WTC11 (cell line): ENCODE measurements around the gene NOTCH4. TPM values are rescaled to one million over a fixed set of nuclear protein-coding genes. Genes with fewer than 3 reads are reported as not detected.

Experiments
- ATAC-seq: fragments of 200-7000 bp; cut with Tn5 transposase; 2 replicates; pipeline ENCODE4 v1.10.0; 2021; ENCODE audit warnings: mild to moderate bottlenecking, moderate library complexity
- Bru-seq: library from RNA; stranded (reverse); fragments of 400-500 nt; gene quantifications from one replicate; lab custom pipeline; 2021; lab: Mats Ljungman, UMichigan
- CTCF ChIA-PET: fragments of 300-600 bp; sonication (Branson Sonifier 250); formaldehyde crosslinking; loops from one replicate; lab custom pipeline; 2021; ENCODE audit warnings: antibody characterized with exemption; lab: Charles Lee
- POLR2A ChIA-PET: fragments of 350-600 bp; sonication (Branson Sonifier 250); formaldehyde crosslinking; loops from one replicate; lab custom pipeline; 2021; ENCODE audit warnings: antibody characterized with exemption; lab: Charles Lee
- DNase-seq: peaks from one replicate; pipeline ENCODE4 v3.0.0; 2021; ENCODE audit warnings: low spot score
- H3K27ac Mint-ChIP-seq: 2 replicates; pipeline ENCODE4 v1.8.0; 2021; ENCODE audit warnings: mixed read lengths
- H3K27me3 Mint-ChIP-seq: 2 replicates; pipeline ENCODE4 v1.8.0; 2021; ENCODE audit warnings: low read depth, mild to moderate bottlenecking, moderate library complexity, mixed read lengths
- H3K36me3 Mint-ChIP-seq: 2 replicates; pipeline ENCODE4 v1.8.0; 2021; ENCODE audit warnings: mixed read lengths
- H3K4me1 Mint-ChIP-seq: 2 replicates; pipeline ENCODE4 v1.8.0; 2022; ENCODE audit warnings: mixed read lengths
- H3K4me3 Mint-ChIP-seq: 2 replicates; pipeline ENCODE4 v1.8.0; 2021; ENCODE audit warnings: mild to moderate bottlenecking, moderate library complexity, mixed read lengths
- H3K9me3 Mint-ChIP-seq: 2 replicates; pipeline ENCODE4 v1.8.0; 2021; ENCODE audit warnings: mixed read lengths
- AFF4 ChIP-seq: sonication (generic); formaldehyde crosslinking; IDR thresholded peaks from 2 replicates; pipeline ENCODE4 v1.8.1; 2023; ENCODE audit warnings: mild to moderate bottlenecking, missing genetic modification reagents, borderline replicate concordance
- CTCF ChIP-seq: fragments of 200-600 bp; IDR thresholded peaks from 2 replicates; pipeline ENCODE4 v1.8.0; 2022; ENCODE audit warnings: antibody characterized with exemption
- E2F4 ChIP-seq: sonication (generic); formaldehyde crosslinking; IDR thresholded peaks from 2 replicates; pipeline ENCODE4 v1.8.1; 2022; ENCODE audit warnings: low read depth, mild to moderate bottlenecking, moderate library complexity, missing genetic modification reagents, borderline replicate concordance
- FOXP4 ChIP-seq: sonication (generic); formaldehyde crosslinking; IDR thresholded peaks from 2 replicates; pipeline ENCODE4 v1.8.0; 2022; ENCODE audit warnings: mild to moderate bottlenecking, missing genetic modification reagents
- IRF1 ChIP-seq: sonication (generic); formaldehyde crosslinking; IDR thresholded peaks from 2 replicates; pipeline ENCODE4 v1.8.0; 2023; ENCODE audit warnings: missing genetic modification reagents
- IRF2 ChIP-seq: sonication (generic); formaldehyde crosslinking; IDR thresholded peaks from 2 replicates; pipeline ENCODE4 v1.8.0; 2022; ENCODE audit warnings: low read depth, missing genetic modification reagents, borderline replicate concordance
- KAT7 ChIP-seq: sonication (generic); formaldehyde crosslinking; IDR thresholded peaks from 2 replicates; pipeline ENCODE4 v1.8.1; 2023; ENCODE audit warnings: missing genetic modification reagents, mild to moderate bottlenecking, borderline replicate concordance
- SP1 ChIP-seq: sonication (generic); formaldehyde crosslinking; conservative IDR thresholded peaks from 2 replicates; pipeline ENCODE4 v1.8.1; 2022; ENCODE audit warnings: missing genetic modification reagents
- TEAD1 ChIP-seq: sonication (generic); formaldehyde crosslinking; IDR thresholded peaks from 2 replicates; pipeline ENCODE4 v1.8.0; 2022; ENCODE audit warnings: mild to moderate bottlenecking, missing genetic modification reagents
- ZBTB21 ChIP-seq: sonication (generic); formaldehyde crosslinking; IDR thresholded peaks from 2 replicates; pipeline ENCODE4 v1.8.1; 2023; ENCODE audit warnings: mild to moderate bottlenecking, missing genetic modification reagents, borderline replicate concordance
- ZMAT4 ChIP-seq: fragments of 250-450 bp; sonication (Bioruptor Pico); IDR thresholded peaks from 2 replicates; pipeline ENCODE4 v1.9.0; 2021; ENCODE audit warnings: mild to moderate bottlenecking
- ZNF219 ChIP-seq: sonication (generic); formaldehyde crosslinking; IDR thresholded peaks from 2 replicates; pipeline ENCODE4 v1.8.0; 2023; ENCODE audit warnings: missing genetic modification reagents, mild to moderate bottlenecking, borderline replicate concordance
- ZNF317 ChIP-seq: sonication (generic); formaldehyde crosslinking; IDR thresholded peaks from 2 replicates; pipeline ENCODE4 v1.8.1; 2023; ENCODE audit warnings: low read depth, mild to moderate bottlenecking, moderate library complexity, missing genetic modification reagents, borderline replicate concordance
- long read RNA-seq, 3 experiments: library from RNA in 1 of 3; library from capped mRNA in 1 of 3; library from polyadenylated mRNA in 1 of 3; unstranded in 2 of 3; stranded (forward) in 1 of 3; transcript quantifications; one replicate each; pipeline ENCODE4 v2.0.0, GENCODE V29; 2021
- total RNA-seq: library from RNA; stranded (reverse); gene quantifications from 3 replicates; pipeline ENCODE4 v1.2.3, GENCODE V29; 2021

Gene NOTCH4
- total RNA-seq (2.4 to 2.6 TPM (median 2.6 TPM) in 3 replicates), Bru-seq, nascent RNA (percentile 30 among the genes with signal in this experiment)
- long read RNA-seq, experiment 1, partial matches to known transcripts, result 4 of 5 reads
- long read RNA-seq, experiment 1, other reads (novel, unspliced or antisense), result 1 of 5 reads
- long read RNA-seq, experiment 2, result 0 reads
- long read RNA-seq, experiment 3, result 0 reads

- no peak for ATAC-seq
Observed at GRCh38 chr6:32223258-32224235, at the start of gene NOTCH4. Gene NOTCH4, minus strand, starts transcription at chr6:32224067. Its CDS starts 139 bp downstream, at chr6:32223928.

More at GRCh38 chr6:32223258-32224235, at the start of gene NOTCH4:
- CTCF ChIA-PET, result interaction anchor here (0.6 kb wide), 1 partner anchor 14 kb away, joined by 4 read pairs; no protein-coding TSS in a partner anchor
- no peaks in the 10 kb centered on the region; the same call in 1 of the 2 replicates for H3K27me3 Mint-ChIP-seq
- H3K36me3 Mint-ChIP-seq, result no peaks in the 10 kb centered on the region
- POLR2A ChIA-PET, result interaction anchor here (0.6 kb wide), 1 partner anchor 13 kb away, joined by 4 read pairs; no protein-coding TSS in a partner anchor
- no peaks in the 10 kb centered on the region for H3K9me3 Mint-ChIP-seq
- H3K27ac Mint-ChIP-seq, result no peak within 1 kb of the TSS
- H3K4me1 Mint-ChIP-seq, result peaks cover 15% of the 10 kb centered on the region
- no peak within 1 kb of the TSS for H3K4me3 Mint-ChIP-seq
- no peak for DNase-seq
- no peak for TF ChIP-seq TEAD1
- TF ChIP-seq ZNF219 (CRISPR knock-in tag), result no peak
- TF ChIP-seq ZBTB21 (CRISPR knock-in tag), result no peak
- TF ChIP-seq KAT7 (CRISPR knock-in tag), result no peak
- TF ChIP-seq FOXP4, result no peak
- TF ChIP-seq IRF1 (CRISPR knock-in tag), result no peak
- TF ChIP-seq SP1, result no peak
- TF ChIP-seq E2F4 (CRISPR knock-in tag), result no peak
- no peak for TF ChIP-seq IRF2
- TF ChIP-seq AFF4 (CRISPR knock-in tag), result no peak
- no peak for TF ChIP-seq ZNF317
- TF ChIP-seq CTCF, result no peak
- TF ChIP-seq ZMAT4, result no peak
